Lower leg skin (tissue), 4 donors: ENCODE data around the gene APBA2. TPM values are rescaled to one million over a fixed set of nuclear protein-coding genes. Genes with fewer than 3 reads are reported as not detected.

Experiments
- DNase-seq, 2 donors: peaks; one replicate each; pipeline ENCODE4 v3.0.0-alpha.2; 2019; ENCODE audit warnings: low spot score in 2 of 2
- H3K4me3 ChIP-seq: fragments of 200-600 bp; sonication (generic); 2 replicates; pipeline ENCODE4 v1.5.1; 2017; ENCODE audit warnings: mild to moderate bottlenecking, low read depth; ENCODE audit not compliant: poor library complexity, severe bottlenecking
- POLR2A ChIP-seq, 2 donors: fragments of 450-650 bp; IDR thresholded peaks; one replicate each; pipeline ENCODE4 v1.6.1; 2016 to 2017; ENCODE audit warnings: antibody characterized with exemption in 2 of 2, mild to moderate bottlenecking in 1 of 2, moderate library complexity in 1 of 2
- WGBS, 2 donors: methylation state at CpG; one replicate each; pipeline ENCODE4 v1.1.5; 2018; 5-methylcytosine and 5-hydroxymethylcytosine counted together
- intact Hi-C: fragments of 100-400 bp; cut with DNase I; formaldehyde crosslinking; loops from one replicate; pipeline ENCODE4 v1.15.0; 2023; ENCODE audit warnings: low total_unique reads
- total RNA-seq, 4 donors: library from RNA; depleted of rRNA; stranded (reverse); fragments of >200 nt; gene quantifications; one replicate each; pipeline ENCODE4 v1.1.0, GENCODE V29; 2016
- TF ChIP-seq, protein P1 (sequence below), 3 donors: fragments of 450-650 bp; IDR thresholded peaks; one replicate each; pipeline ENCODE4 v1.5.1; 2016; ENCODE audit warnings: antibody characterized with exemption in 3 of 3, mild to moderate bottlenecking in 3 of 3, moderate library complexity in 2 of 3

APBA2 gene
- total RNA-seq, 4 donors from 2014 or later, result 0.80 to 1.9 (median 1.6) TPM

GRCh38 chr15:28978661-28979060 is 92.9 kb downstream of the APBA2 start:
- intact Hi-C loops, result no loop called here
- no peak for DNase-seq
- TF ChIP-seq, protein P1, sequence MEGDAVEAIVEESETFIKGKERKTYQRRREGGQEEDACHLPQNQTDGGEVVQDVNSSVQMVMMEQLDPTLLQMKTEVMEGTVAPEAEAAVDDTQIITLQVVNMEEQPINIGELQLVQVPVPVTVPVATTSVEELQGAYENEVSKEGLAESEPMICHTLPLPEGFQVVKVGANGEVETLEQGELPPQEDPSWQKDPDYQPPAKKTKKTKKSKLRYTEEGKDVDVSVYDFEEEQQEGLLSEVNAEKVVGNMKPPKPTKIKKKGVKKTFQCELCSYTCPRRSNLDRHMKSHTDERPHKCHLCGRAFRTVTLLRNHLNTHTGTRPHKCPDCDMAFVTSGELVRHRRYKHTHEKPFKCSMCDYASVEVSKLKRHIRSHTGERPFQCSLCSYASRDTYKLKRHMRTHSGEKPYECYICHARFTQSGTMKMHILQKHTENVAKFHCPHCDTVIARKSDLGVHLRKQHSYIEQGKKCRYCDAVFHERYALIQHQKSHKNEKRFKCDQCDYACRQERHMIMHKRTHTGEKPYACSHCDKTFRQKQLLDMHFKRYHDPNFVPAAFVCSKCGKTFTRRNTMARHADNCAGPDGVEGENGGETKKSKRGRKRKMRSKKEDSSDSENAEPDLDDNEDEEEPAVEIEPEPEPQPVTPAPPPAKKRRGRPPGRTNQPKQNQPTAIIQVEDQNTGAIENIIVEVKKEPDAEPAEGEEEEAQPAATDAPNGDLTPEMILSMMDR (IDR thresholded peaks at IDR 0.05), result no peak
- no peak for TF ChIP-seq POLR2A (IDR thresholded peaks at IDR 0.05)
- WGBS, 2 donors, result 88 to 89% methylated on average over 3 of the region's 3 CpGs
- no peak overlapping the region for H3K4me3 ChIP-seq

DNA sequence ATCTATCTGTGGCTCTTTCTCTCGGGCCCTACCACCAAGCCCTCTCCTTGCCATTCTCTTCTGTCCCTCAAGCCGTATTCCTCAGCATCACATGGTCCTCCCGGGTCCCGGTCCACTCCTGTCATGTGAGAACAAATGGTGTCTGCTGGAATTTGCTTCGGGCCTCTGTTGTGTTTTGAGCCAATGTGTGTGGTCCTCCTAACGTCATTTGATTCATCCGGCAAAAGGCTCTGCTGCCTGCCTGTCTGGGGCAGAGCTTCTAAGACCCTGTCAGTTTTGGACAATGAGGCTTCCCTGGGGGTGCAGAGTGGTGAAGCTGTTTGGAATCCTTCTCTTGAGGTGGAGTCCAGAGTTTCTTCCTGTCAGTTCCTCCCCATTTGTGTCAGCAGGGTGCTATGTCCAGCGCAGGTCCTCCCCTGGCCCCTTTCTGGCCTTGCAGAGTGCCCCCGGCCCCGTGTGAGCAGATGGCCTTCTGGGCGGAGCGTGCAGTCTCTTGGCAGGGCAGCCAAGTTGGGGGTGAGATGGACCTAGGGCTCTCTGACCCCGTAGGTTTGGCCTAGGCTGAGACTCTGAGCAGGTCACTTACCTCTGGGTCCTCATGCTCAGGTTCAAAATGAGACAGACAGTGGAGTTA is 93.6 kb downstream of the APBA2 start:
- 68 to 69% methylated on average over 13 of the region's 13 CpGs for WGBS, 2 donors
- H3K4me3 ChIP-seq, result no peak overlapping the region
- intact Hi-C loops, result no loop called here
- peak in 1 of 2 donors; percentile 72 for DNase-seq
- TF ChIP-seq, protein P1 (IDR thresholded peaks at IDR 0.05), result no peak
- TF ChIP-seq POLR2A (IDR thresholded peaks at IDR 0.05), result no peak

DNA sequence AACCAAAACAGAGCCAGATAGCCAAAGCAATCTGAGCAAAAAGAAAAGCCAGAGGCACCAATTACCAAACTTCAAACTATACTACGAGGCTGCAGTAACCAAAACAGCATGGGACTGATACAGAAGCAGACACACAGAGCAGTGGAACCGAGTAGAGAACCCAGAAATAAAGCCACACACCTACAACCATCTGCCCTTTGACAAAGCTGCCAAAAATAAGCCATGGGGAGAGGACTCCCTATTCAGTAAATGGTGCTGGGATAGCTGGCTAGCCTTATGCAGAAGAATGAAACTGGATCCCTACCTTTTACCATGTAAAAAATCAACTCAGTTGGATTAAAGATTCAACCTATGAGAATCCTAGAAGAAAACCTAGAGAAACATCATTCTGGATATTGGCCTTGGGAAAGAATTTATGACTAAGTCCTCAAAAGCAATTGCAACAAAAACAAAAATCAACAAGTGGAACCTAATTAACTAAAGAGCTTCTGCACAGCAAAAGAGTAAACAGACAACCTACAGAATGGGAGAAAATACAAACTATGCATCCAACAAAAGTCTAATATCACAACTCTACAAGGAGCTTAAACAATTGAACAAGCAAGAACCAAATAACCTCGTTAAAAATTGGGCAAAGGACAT is 95.1 kb downstream of the APBA2 start:
- no peak for TF ChIP-seq POLR2A (IDR thresholded peaks at IDR 0.05)
- TF ChIP-seq, protein P1 (IDR thresholded peaks at IDR 0.05), result no peak
- peak in 1 of 2 donors; percentile 13 for DNase-seq
- intact Hi-C loops, result no loop called here
- WGBS, 2 donors, result 66 to 68% methylated on average over 3 of the region's 3 CpGs
- no peak overlapping the region for H3K4me3 ChIP-seq

GRCh38 chr15:28981351-28981720 is 95.6 kb downstream of the APBA2 start:
- no peak overlapping the region for H3K4me3 ChIP-seq
- no peak for DNase-seq
- intact Hi-C loops, result no loop called here
- TF ChIP-seq POLR2A (IDR thresholded peaks at IDR 0.05), result no peak
- TF ChIP-seq, protein P1 (IDR thresholded peaks at IDR 0.05), result no peak

GRCh38 chr15:28981921-28982320 is 96.1 kb downstream of the APBA2 start:
- TF ChIP-seq, protein P1 (IDR thresholded peaks at IDR 0.05), result no peak
- TF ChIP-seq POLR2A (IDR thresholded peaks at IDR 0.05), result no peak
- 91 to 94% methylated on average over 4 of the region's 4 CpGs for WGBS, 2 donors
- intact Hi-C loops, result no loop called here
- no peak for DNase-seq
- no peak overlapping the region for H3K4me3 ChIP-seq
